K562 (cell line): Measurements from ENCODE around the gene PIRT. TPM values are rescaled to one million over a fixed set of nuclear protein-coding genes. Genes with fewer than 3 reads are reported as not detected.

Experiments
- ETV1 ChIP-seq: fragments of 450-650 bp; conservative IDR thresholded peaks from 2 replicates; pipeline ENCODE4 v1.6.1; 2016; ENCODE audit warnings: missing genetic modification characterization, control low read depth, low read depth, missing compliant biosample characterization
- RB1 ChIP-seq: fragments of 450-650 bp; IDR thresholded peaks from 2 replicates; pipeline ENCODE4 v1.6.1; 2017; ENCODE audit warnings: low read depth, mild to moderate bottlenecking
- ZNF274 ChIP-seq: IDR thresholded peaks from 2 replicates; pipeline ENCODE4 v1.6.1; 2011; ENCODE audit warnings: low read depth, mild to moderate bottlenecking, low read length, moderate library complexity, borderline replicate concordance
- ZNF444 ChIP-seq: fragments of 250-450 bp; sonication (Bioruptor Pico); IDR thresholded peaks from 2 replicates; pipeline ENCODE4 v1.4.0; 2020; ENCODE audit warnings: mild to moderate bottlenecking, moderate library complexity
- polyA plus RNA-seq, 8 experiments: library from polyadenylated mRNA; depleted of rRNA in 4 of 8; stranded (reverse) in 5 of 8; unstranded in 3 of 8; fragments of >200 nt; fragmentation: Nextera tagmentation in 2 of 8; fragmentation: Illumina TruSeq in 1 of 8; extraction: Ambion mirVana in 2 of 8; extraction: Trizol in 1 of 8; gene quantifications; 2 replicates each; pipeline versions ENCODE4 v1.2.1 to v1.2.3, GENCODE V29; 2011 to 2014; ENCODE audit warnings: inconsistent platforms in 1 of 8, missing spikeins in 1 of 8
- total RNA-seq, 7 experiments: library from RNA; depleted of rRNA in 6 of 7; stranded (reverse); fragments of >200 nt in 6 of 7; fragmentation: Illumina TruSeq in 2 of 7; extraction: Trizol in 2 of 7; gene quantifications; 2 replicates each; pipeline versions ENCODE4 v1.2.1 to v1.2.3, GENCODE V29; 2011 to 2021; ENCODE audit warnings: low replicate concordance in 1 of 7
- TF ChIP-seq, protein P1 (sequence below), 2 experiments: fragments of 450-650 bp; IDR thresholded peaks; 2 replicates each; pipeline ENCODE4 v1.6.1; 2016; ENCODE audit warnings: mild to moderate bottlenecking in 2 of 2, borderline replicate concordance in 1 of 2, low read depth in 1 of 2, moderate library complexity in 1 of 2
- TF ChIP-seq, protein P2 (sequence below): sonication (generic); formaldehyde crosslinking; IDR thresholded peaks from 2 replicates; pipeline ENCODE4 v1.8.1; 2023; ENCODE audit warnings: mild to moderate bottlenecking, missing genetic modification reagents

Gene PIRT
- total and polyA plus RNA-seq, 9 of the 15 experiments (the other 6 are each of a cell fraction or from before 2014, with no cell fraction given), result not detected

DNA sequence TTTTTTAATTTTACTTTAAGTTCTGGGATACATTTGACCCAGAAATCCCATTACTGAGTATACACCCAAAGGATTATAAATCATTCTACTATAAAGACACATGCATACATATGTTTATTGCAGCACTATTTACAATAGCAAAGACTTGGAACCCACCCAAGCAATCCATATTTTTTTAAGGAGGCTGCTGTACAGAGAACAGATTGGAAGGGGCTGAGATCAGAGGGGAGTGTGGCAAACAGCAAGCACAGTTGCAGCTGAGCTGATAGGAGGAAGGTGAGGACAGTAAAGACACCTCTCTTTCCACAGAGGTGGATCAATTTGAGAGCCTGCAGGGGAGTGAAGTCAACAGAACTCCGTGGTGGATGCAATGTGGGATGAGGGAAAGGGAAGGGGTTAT lies 23.8 kb downstream of the PIRT start (continued):
- TF ChIP-seq ZNF274, result no peak
- TF ChIP-seq ETV1 (tag), result no peak
- no peak for TF ChIP-seq ZNF444 (CRISPR knock-in tag)
- TF ChIP-seq, protein P1, sequence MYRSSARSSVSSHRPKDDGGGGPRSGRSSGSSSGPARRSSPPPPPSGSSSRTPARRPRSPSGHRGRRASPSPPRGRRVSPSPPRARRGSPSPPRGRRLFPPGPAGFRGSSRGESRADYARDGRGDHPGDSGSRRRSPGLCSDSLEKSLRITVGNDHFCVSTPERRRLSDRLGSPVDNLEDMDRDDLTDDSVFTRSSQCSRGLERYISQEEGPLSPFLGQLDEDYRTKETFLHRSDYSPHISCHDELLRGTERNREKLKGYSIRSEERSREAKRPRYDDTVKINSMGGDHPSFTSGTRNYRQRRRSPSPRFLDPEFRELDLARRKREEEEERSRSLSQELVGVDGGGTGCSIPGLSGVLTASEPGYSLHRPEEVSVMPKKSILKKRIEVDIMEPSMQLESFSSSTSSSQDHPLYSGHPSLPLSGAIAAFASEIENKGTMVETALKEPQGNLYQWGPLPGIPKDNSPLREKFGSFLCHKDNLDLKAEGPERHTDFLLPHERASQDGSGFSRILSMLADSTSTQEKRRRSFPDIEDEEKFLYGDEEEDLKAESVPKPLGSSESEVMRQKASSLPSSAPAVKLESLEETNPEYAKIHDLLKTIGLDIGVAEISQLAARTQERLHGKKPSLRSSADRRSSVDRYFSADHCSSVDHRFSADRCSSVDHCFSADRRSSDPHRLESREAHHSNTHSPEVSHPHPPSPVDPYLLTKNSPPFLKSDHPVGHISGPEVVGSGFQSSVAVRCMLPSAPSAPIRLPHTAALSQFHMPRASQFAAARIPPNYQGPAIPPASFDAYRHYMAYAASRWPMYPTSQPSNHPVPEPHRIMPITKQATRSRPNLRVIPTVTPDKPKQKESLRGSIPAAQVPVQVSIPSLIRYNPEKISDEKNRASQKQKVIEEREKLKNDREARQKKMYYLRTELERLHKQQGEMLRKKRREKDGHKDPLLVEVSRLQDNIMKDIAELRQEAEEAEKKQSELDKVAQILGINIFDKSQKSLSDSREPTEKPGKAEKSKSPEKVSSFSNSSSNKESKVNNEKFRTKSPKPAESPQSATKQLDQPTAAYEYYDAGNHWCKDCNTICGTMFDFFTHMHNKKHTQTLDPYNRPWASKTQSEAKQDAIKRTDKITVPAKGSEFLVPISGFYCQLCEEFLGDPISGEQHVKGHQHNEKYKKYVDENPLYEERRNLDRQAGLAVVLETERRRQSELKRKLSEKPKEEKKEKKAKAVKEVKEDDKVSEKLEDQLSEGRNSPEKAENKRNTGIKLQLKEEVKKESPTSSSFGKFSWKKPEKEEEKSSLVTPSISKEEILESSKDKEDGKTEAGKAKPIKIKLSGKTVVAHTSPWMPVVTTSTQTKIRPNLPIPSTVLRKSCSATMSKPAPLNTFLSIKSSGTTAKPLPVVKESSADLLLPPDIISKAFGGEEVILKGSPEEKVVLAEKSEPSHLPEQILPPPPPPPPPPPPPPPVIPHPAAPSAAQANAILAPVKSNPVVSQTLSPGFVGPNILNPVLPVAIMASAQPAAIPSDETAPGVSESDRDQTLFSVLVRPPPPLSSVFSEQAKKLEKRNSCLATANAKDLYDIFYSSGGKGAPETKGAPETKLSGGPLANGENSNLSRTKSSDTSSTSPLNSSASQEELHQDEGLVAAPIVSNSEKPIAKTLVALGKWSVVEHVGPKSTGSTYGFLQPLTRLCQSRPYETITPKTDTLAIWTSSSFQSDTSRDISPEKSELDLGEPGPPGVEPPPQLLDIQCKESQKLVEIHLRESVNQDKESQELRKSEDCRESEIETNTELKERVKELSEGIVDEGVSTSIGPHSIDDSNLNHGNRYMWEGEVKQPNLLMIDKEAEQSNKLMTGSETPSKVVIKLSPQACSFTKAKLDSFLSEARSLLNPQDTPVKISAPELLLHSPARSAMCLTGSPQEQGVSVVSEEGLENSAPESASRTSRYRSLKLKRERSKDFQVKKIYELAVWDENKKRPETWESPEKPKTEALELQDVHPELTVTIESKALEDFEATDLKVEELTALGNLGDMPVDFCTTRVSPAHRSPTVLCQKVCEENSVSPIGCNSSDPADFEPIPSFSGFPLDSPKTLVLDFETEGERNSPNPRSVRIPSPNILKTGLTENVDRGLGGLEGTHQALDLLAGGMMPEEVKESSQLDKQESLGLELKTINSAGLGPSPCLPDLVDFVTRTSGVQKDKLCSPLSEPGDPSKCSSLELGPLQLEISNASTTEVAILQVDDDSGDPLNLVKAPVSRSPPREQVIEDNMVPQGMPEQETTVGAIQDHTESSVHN (IDR thresholded peaks at IDR 0.05; ENCODE audit: borderline replicate concordance in 1 of 2, low read depth in 1 of 2), result no peak
- no peak for TF ChIP-seq RB1
- TF ChIP-seq, protein P2, sequence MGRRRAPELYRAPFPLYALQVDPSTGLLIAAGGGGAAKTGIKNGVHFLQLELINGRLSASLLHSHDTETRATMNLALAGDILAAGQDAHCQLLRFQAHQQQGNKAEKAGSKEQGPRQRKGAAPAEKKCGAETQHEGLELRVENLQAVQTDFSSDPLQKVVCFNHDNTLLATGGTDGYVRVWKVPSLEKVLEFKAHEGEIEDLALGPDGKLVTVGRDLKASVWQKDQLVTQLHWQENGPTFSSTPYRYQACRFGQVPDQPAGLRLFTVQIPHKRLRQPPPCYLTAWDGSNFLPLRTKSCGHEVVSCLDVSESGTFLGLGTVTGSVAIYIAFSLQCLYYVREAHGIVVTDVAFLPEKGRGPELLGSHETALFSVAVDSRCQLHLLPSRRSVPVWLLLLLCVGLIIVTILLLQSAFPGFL (CRISPR knock-in tag), result no peak
- TF ChIP-seq, all 486 proteins: peak for 0
